ENCODE results near the gene LAMTOR2. TPM values are rescaled to one million over a fixed set of nuclear protein-coding genes. Genes with fewer than 3 reads are reported as not detected.

Gene LAMTOR2
- total and polyA plus RNA-seq, 2 of the 4 experiments (the other 2 are of a cell fraction) = 50.0 to 89.0 TPM

- intact Hi-C loops (cut with micrococcal nuclease) = no loop called here
- no peak overlapping the region for H3K18ac ChIP-seq (ENCODE audit: low read depth, low read length)
- no peak overlapping the region for H4K91ac ChIP-seq (ENCODE audit: insufficient read depth, low read depth, low read length)
- BruUV-seq (replicated peaks) = no TSS peak
- H3K56ac ChIP-seq (ENCODE audit: extremely low read depth, insufficient read depth, low read length) = no peak overlapping the region
- no peak overlapping the region for H3K4me3 ChIP-seq (ENCODE audit: insufficient read depth, low read depth, low read length)
- peaks cover 0 to 9% of the 10 kb centered on the region in 2 experiments; a peak in 1 of 4 replicates for H3K79me1 ChIP-seq (ENCODE audit: low read depth in 1 of 2, low read length in 2 of 2)
- H3K4me2 ChIP-seq (ENCODE audit: low read depth, low read length) = no peak overlapping the region
- H2AFZ ChIP-seq (replicated peaks; ENCODE audit: low read length, poor library complexity) = no peak overlapping the region
- no peak overlapping the region for H2AK5ac ChIP-seq (ENCODE audit: low read depth, low read length)
- H2BK120ac ChIP-seq (ENCODE audit: low read depth, low read length) = no peak overlapping the region
- H3K36me3 ChIP-seq (ENCODE audit: control insufficient read depth, insufficient read depth, low read length) = no peaks in the 10 kb centered on the region; the same call in 1 of the 2 replicates
- H3K4ac ChIP-seq (ENCODE audit: low read depth, low read length) = no peak overlapping the region
- H3K4me1 ChIP-seq (ENCODE audit: control insufficient read depth, insufficient read depth, low read length) = 0 out of 2 replicates have a peak, but pooled peaks cover 1% of the 10 kb centered on the region
- in situ Hi-C loops (cut with MboI; ENCODE audit: low sequenced_read_pairs) = no loop called here
- no peak overlapping the region for H3K9ac ChIP-seq (ENCODE audit: low read depth, low read length)
- TF ChIP-seq MAFK (IDR thresholded peaks at IDR 0.05; ENCODE audit: low read depth, low read length) = no peak
- TF ChIP-seq MXI1 (IDR thresholded peaks at IDR 0.05; ENCODE audit: borderline replicate concordance, low read depth, low read length) = no peak
- TF ChIP-seq RAD21 (IDR thresholded peaks at IDR 0.05; ENCODE audit: low read length) = no peak
- no peak for TF ChIP-seq RCOR1 (IDR thresholded peaks at IDR 0.05; ENCODE audit: insufficient replicate concordance, low read length)
- DNase-seq = no peak
- no peaks in the 10 kb centered on the region for H3K27me3 ChIP-seq (ENCODE audit: control insufficient read depth, insufficient read depth, low read length)
- H3K23ac ChIP-seq (ENCODE audit: low read depth, low read length) = no peak overlapping the region
- H4K8ac ChIP-seq (ENCODE audit: low read depth in 2 of 2, low read length in 2 of 2) = no peak overlapping the region
- ChIA-PET CTCF (interaction anchor here (0.7 kb wide), 1 partner anchor 42 kb away, joined by 3 read pairs; no protein-coding TSS in a partner anchor), POLR2A (ENCODE audit: unreplicated experiment) (no interaction called here)
- H2BK5ac ChIP-seq (ENCODE audit: low read depth, low read length, poor library complexity, severe bottlenecking) = no peak overlapping the region
- H3K9me3 ChIP-seq (ENCODE audit: control insufficient read depth, insufficient read depth, low read length) = no peaks in the 10 kb centered on the region
- no peaks in the 10 kb centered on the region for H4K20me1 ChIP-seq (ENCODE audit: insufficient read depth, low read length)
- no peak for ATAC-seq (ENCODE audit: low read depth)
- H3K14ac ChIP-seq (replicated peaks; ENCODE audit: low read depth, low read length) = no peak overlapping the region; the same call in 1 of the 2 replicates
- dilution Hi-C loops (cut with HindIII; ENCODE audit: low sequenced_read_pairs, unreplicated experiment) = no loop called here
- H4K5ac ChIP-seq (ENCODE audit: low read depth, low read length) = no peak overlapping the region
- WGBS, 2 experiments (ENCODE audit: extremely low coverage in 2 of 2, insufficient read length in 1 of 2) = 67% methylated on average over 1 of the region's 5 CpGs; no CpG with 5 or more reads in 1 of the 2 experiments
- no peak overlapping the region for H2AK9ac ChIP-seq (replicated peaks; ENCODE audit: low read depth, low read length, poor library complexity)
- H3K27ac ChIP-seq (ENCODE audit: insufficient read depth, low read length) = no peak overlapping the region
- no peak overlapping the region for H2BK20ac ChIP-seq (ENCODE audit: low read depth, low read length)
- H3K9me1 ChIP-seq (ENCODE audit: insufficient read depth, low read length) = peaks cover 6% of the 10 kb centered on the region
- no peak overlapping the region for H2BK15ac ChIP-seq (ENCODE audit: low read depth, low read length)
These were observed 29.8 kb upstream of the LAMTOR2 start for GRCh38 chr1:156024801-156025200.
